GM23338 (cell line): ENCODE data around the gene CNKSR1.

ENCODE experiments used
- CREB1 ChIP-seq: fragments of 250-450 bp; sonication (Bioruptor Pico); IDR thresholded peaks from 2 replicates; pipeline ENCODE4 v1.5.0; 2020; ENCODE audit warnings: low read depth, mild to moderate bottlenecking, moderate library complexity
- CTCF ChIP-seq, 2 experiments: fragments of 200-600 bp in 1 of 2; sonication (generic) in 1 of 2; conservative IDR thresholded peaks; 2 replicates each; pipeline versions ENCODE4 v1.5.1 to v1.6.1; 2016 to 2017; ENCODE audit warnings: antibody characterized with exemption in 2 of 2, low read depth in 2 of 2, mild to moderate bottlenecking in 2 of 2, moderate library complexity in 1 of 2
- ETS1 ChIP-seq: IDR thresholded peaks from 2 replicates; pipeline ENCODE4 v1.6.1; 2016; ENCODE audit warnings: antibody characterized with exemption
- EZH2 ChIP-seq: fragments of 200-600 bp; sonication (generic); IDR thresholded peaks from one replicate; pipeline ENCODE4 v1.8.0; 2017; ENCODE audit warnings: antibody characterized with exemption, mild to moderate bottlenecking, low read depth; ENCODE audit not compliant: unreplicated experiment
- EZH2phosphoT487 ChIP-seq: fragments of 200-600 bp; sonication (generic); IDR thresholded peaks from one replicate; pipeline ENCODE4 v1.8.1; 2018; ENCODE audit warnings: antibody characterized with exemption; ENCODE audit not compliant: unreplicated experiment
- JUNB ChIP-seq: IDR thresholded peaks from one replicate; pipeline ENCODE4 v1.6.1; 2016; ENCODE audit warnings: antibody characterized with exemption; ENCODE audit not compliant: unreplicated experiment
- NANOG ChIP-seq: IDR thresholded peaks from 2 replicates; pipeline ENCODE4 v1.6.1; 2016; ENCODE audit warnings: antibody characterized with exemption, borderline replicate concordance
- POLR2AphosphoS5 ChIP-seq: IDR thresholded peaks from 2 replicates; pipeline ENCODE4 v1.6.1; 2016; ENCODE audit warnings: antibody characterized with exemption, low read depth
- REST ChIP-seq: IDR thresholded peaks from one replicate; pipeline ENCODE4 v1.6.1; 2018; ENCODE audit warnings: antibody characterized with exemption; ENCODE audit not compliant: unreplicated experiment
- STAT1 ChIP-seq: IDR thresholded peaks from one replicate; pipeline ENCODE4 v1.6.1; 2016; ENCODE audit warnings: antibody characterized with exemption; ENCODE audit not compliant: unreplicated experiment
- ZNF114 ChIP-seq: fragments of 250-450 bp; sonication (Bioruptor Pico); IDR thresholded peaks from 2 replicates; pipeline ENCODE4 v1.5.0; 2020; ENCODE audit warnings: mild to moderate bottlenecking, moderate library complexity
- ZNF331 ChIP-seq: fragments of 250-450 bp; sonication (Bioruptor Pico); IDR thresholded peaks from 2 replicates; pipeline ENCODE4 v1.5.0; 2020; ENCODE audit warnings: low read depth, mild to moderate bottlenecking, moderate library complexity
- ZNF462 ChIP-seq: fragments of 250-450 bp; sonication (Bioruptor Pico); IDR thresholded peaks from 2 replicates; pipeline ENCODE4 v1.5.0; 2020; ENCODE audit warnings: mild to moderate bottlenecking, moderate library complexity

- no peak for TF ChIP-seq CTCF (conservative IDR thresholded peaks at IDR 0.05; ENCODE audit: low read depth in 2 of 2)
- TF ChIP-seq POLR2AphosphoS5, result no peak
- no peak for TF ChIP-seq EZH2phosphoT487
- TF ChIP-seq REST, result no peak
- TF ChIP-seq ZNF331 (CRISPR knock-in tag), result no peak
- no peak for TF ChIP-seq EZH2
- no peak for TF ChIP-seq STAT1
- TF ChIP-seq CREB1 (CRISPR knock-in tag), result no peak
- TF ChIP-seq ETS1, result no peak
- TF ChIP-seq JUNB, result no peak
- no peak for TF ChIP-seq ZNF114
- TF ChIP-seq NANOG, result no peak
- no peak for TF ChIP-seq ZNF462 (CRISPR knock-in tag)
Measured at GRCh38 chr1:26187882-26188281, 10.6 kb downstream of the CNKSR1 start.
